CD4-positive, alpha-beta T cell treated with Interleukin-17A for 1 hour (primary cell): ENCODE data around the gene CEP162.

Experiments used
- DNase-seq: peaks from one replicate; pipeline ENCODE4 v3.0.0-alpha.2; 2020

CEP162 gene

GRCh38 chr6:84082689-84083265, 144.7 kb downstream of the CEP162 start:
- no peak for DNase-seq

GRCh38 chr6:84081222-84081621, 146.2 kb downstream of the CEP162 start:
- no peak for DNase-seq

GRCh38 chr6:84078335-84078734, 149.1 kb downstream of the CEP162 start:
- no peak for DNase-seq

DNA sequence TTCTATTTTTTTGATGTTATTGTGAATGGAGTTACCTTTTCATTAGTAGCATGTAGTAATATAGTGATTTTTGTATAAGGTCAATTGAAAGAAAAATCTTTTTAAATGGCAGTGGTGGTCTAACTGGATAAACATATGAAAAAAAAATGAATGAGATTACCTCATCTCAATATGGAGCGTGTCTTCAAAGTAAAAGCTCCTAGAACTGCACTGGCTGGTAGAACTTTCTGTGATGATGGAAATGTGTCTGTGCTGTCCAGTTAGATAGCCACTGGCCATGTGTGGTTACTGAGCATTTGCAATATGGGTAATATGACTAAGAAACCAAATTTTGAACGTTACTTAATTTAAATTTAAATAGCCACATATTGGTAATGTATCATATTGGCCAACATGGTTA, 149.8 kb downstream of the CEP162 start:
- DNase-seq = no peak

GRCh38 chr6:84074988-84075781, 152.3 kb downstream of the CEP162 start:
- no peak for DNase-seq
